ENCODE measurements around the gene CEP126.

- no peak for TF ChIP-seq SUZ12 (IDR thresholded peaks at IDR 0.05)
- no peak for TF ChIP-seq FOXK2 (IDR thresholded peaks at IDR 0.05)
- TF ChIP-seq HDGF (IDR thresholded peaks at IDR 0.05; ENCODE audit: borderline replicate concordance) = no peak
- TF ChIP-seq ELF4 (IDR thresholded peaks at IDR 0.05) = no peak
- TF ChIP-seq ARNT (IDR thresholded peaks at IDR 0.05) = no peak
- no peak for TF ChIP-seq SP1 (IDR thresholded peaks at IDR 0.05)
- TF ChIP-seq PKNOX1 (IDR thresholded peaks at IDR 0.05) = no peak
- TF ChIP-seq TARDBP (IDR thresholded peaks at IDR 0.05) = no peak
- no peak for TF ChIP-seq CTBP1 (IDR thresholded peaks at IDR 0.05; ENCODE audit: borderline replicate concordance)
Observed at GRCh38 chr11:102001657-102002338, 87.0 kb downstream of the CEP126 start.

Data from HEK293T (cell line).